GM10266 (cell line): Measurements from ENCODE around the gene TMC3.

ENCODE experiments used
- DNase-seq: peaks from one replicate; pipeline ENCODE4 v3.0.0; 2012; ENCODE audit errors: extremely low spot score
- CTCF ChIP-seq: IDR thresholded peaks from 2 replicates; pipeline ENCODE4 v1.5.1; 2012; ENCODE audit warnings: mild to moderate bottlenecking, low read depth; ENCODE audit not compliant: control insufficient read depth, insufficient read depth; ENCODE audit errors: missing control alignments

TMC3 gene

GRCh38 chr15:81313686-81314085 is 60.3 kb downstream of the TMC3 start:
- DNase-seq, result no peak
- no peak for TF ChIP-seq CTCF

- DNase-seq, result no peak
- TF ChIP-seq CTCF, result no peak
These were observed 61.0 kb downstream of the TMC3 start for GRCh38 chr15:81312790-81313543.

DNA sequence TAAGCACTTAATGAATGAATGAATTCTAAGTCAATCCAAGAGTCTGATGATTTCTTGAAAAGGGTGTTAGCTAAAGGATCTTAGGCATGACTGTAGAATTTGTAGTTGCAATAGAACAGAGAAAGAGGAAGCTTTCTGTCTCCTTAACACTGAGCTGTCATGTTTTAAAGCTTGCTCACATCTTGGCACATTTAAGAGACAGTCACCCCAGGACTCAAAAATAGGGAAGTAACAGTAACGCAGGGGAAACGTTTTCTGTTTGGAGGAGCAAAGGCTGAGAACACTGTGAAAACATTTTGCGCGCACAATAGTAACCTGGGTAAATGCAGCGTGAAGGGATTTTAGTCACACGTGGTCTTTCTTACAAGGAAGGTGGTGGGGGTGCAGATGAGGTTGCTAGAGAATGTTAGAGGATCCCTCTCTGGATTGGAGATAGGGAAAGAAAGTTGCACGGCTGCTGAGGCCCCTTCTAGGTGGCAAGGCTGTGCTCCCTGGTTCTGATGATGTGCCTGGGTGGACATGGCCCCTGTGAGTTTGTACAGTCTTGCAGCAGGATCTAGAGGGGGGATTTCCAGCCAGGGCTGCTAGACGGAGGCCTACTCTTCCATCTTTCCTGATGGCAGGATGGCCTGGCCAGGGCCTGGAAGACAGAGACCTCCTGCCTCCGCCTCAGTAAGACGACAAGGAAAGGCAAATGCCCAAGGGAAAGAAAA is 62.1 kb downstream of the TMC3 start:
- no peak for TF ChIP-seq CTCF
- DNase-seq, result no peak

GRCh38 chr15:81310480-81310879 is 63.5 kb downstream of the TMC3 start:
- DNase-seq, result no peak
- no peak for TF ChIP-seq CTCF

- no peak for DNase-seq
- TF ChIP-seq CTCF, result no peak
These were observed 64.2 kb downstream of the TMC3 start for GRCh38 chr15:81309647-81310450.

- no peak for DNase-seq
- no peak for TF ChIP-seq CTCF
These were observed 65.8 kb downstream of the TMC3 start for GRCh38 chr15:81308260-81308659.
